Stomach (tissue), 4 donors: ENCODE data around the gene F7.

Source experiments
- POLR2A ChIP-seq, 4 donors: fragments of 450-650 bp; IDR thresholded peaks; one replicate each; pipeline ENCODE4 v1.6.1; 2016; ENCODE audit warnings: antibody characterized with exemption in 4 of 4, control low read depth in 2 of 4, mild to moderate bottlenecking in 1 of 4, moderate library complexity in 1 of 4
- POLR2AphosphoS5 ChIP-seq, 3 donors: sonication (generic); formaldehyde crosslinking; IDR thresholded peaks; one replicate each; pipeline ENCODE4 v1.6.1; 2016; ENCODE audit warnings: antibody characterized with exemption in 3 of 3
- TF ChIP-seq, protein P1 (sequence below), 7 experiments: fragments of 450-650 bp in 4 of 7; fragments of 200-600 bp in 3 of 7; sonication (generic) in 3 of 7; IDR thresholded peaks; one replicate each; pipeline ENCODE4 v1.5.1; 2016 to 2019; ENCODE audit warnings: antibody characterized with exemption in 7 of 7, control low read depth in 2 of 7, mild to moderate bottlenecking in 1 of 7

DNA sequence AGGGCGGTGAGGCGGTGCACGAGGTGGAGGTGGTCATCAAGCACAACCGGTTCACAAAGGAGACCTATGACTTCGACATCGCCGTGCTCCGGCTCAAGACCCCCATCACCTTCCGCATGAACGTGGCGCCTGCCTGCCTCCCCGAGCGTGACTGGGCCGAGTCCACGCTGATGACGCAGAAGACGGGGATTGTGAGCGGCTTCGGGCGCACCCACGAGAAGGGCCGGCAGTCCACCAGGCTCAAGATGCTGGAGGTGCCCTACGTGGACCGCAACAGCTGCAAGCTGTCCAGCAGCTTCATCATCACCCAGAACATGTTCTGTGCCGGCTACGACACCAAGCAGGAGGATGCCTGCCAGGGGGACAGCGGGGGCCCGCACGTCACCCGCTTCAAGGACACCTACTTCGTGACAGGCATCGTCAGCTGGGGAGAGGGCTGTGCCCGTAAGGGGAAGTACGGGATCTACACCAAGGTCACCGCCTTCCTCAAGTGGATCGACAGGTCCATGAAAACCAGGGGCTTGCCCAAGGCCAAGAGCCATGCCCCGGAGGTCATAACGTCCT, 43.4 kb downstream of the F7 start:
- TF ChIP-seq POLR2AphosphoS5 (IDR thresholded peaks at IDR 0.05) (no peak), POLR2A (IDR thresholded peaks at IDR 0.05) (no peak)
- TF ChIP-seq, protein P1, sequence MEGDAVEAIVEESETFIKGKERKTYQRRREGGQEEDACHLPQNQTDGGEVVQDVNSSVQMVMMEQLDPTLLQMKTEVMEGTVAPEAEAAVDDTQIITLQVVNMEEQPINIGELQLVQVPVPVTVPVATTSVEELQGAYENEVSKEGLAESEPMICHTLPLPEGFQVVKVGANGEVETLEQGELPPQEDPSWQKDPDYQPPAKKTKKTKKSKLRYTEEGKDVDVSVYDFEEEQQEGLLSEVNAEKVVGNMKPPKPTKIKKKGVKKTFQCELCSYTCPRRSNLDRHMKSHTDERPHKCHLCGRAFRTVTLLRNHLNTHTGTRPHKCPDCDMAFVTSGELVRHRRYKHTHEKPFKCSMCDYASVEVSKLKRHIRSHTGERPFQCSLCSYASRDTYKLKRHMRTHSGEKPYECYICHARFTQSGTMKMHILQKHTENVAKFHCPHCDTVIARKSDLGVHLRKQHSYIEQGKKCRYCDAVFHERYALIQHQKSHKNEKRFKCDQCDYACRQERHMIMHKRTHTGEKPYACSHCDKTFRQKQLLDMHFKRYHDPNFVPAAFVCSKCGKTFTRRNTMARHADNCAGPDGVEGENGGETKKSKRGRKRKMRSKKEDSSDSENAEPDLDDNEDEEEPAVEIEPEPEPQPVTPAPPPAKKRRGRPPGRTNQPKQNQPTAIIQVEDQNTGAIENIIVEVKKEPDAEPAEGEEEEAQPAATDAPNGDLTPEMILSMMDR (IDR thresholded peaks at IDR 0.05): no peak
